ENCODE measurements around the gene PPA2.

PPA2 gene

DNA sequence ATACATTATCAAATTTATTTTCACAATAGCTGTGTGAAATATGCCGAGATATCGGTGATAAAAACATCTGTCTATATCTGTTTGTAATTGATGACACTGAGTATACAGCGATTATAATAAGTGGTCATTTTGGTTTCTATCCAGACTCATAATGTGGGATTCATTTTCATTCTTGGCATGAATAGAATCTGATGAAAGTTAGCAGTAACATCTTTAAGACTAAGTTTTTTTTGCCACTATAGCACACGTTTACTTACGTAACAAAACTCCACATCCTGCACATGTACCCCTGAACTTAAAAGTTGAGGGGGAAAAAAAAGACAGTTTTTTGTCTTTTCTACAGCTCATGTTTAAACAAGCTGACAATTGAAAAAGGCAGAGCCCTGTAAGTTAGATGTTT is 86.4 kb downstream of the PPA2 start:
- no peak for DNase-seq

DNA sequence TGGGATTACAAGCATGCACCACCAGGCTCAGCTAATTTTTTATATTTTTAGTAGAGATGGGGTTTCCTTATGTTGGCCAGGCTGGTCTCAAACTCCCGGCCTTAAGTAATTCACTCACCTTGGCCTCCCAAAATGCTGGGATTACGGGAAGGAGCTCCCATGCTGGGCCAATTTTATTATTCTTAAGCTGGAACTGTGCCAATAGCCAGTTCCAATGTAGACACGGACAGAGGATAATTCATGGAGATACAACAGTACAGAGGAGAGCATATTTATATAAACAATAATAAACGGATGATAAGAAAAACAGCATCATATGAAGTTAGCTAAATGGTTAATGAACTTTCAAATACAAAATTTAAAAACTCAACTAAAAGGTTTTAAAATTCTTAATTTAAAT is 87.8 kb downstream of the PPA2 start:
- no peak for DNase-seq

GRCh38 chr4:105374071-105374470 is 99.8 kb downstream of the PPA2 start:
- DNase-seq: no peak

GRCh38 chr4:105373324-105373723 is 100.5 kb downstream of the PPA2 start:
- DNase-seq: no peak

DNA sequence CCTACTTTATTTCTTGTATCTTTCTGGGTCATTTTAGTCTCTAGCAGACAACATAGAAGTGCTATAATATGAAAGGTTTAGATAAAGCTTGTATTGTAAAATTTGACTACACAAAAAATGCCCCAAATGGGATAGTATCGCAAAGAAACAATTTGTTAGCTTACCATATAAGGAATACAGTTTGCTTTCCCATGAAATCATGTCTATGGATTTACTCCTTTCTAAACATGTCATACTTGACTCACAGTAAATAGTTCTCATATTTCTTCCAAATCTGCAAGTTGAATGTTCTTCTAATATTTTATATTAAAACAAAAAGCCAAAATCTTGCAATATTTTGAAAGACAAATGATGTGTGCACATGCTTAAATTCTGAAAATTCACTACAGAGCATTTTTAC is 103.9 kb downstream of the PPA2 start:
- DNase-seq: no peak

GRCh38 chr4:105361053-105361452 is 112.8 kb downstream of the PPA2 start:
- no peak for DNase-seq

GRCh38 chr4:105357258-105357980 is 116.4 kb downstream of the PPA2 start:
- DNase-seq: no peak

GRCh38 chr4:105356194-105356593 is 117.7 kb downstream of the PPA2 start:
- DNase-seq: no peak

DNA sequence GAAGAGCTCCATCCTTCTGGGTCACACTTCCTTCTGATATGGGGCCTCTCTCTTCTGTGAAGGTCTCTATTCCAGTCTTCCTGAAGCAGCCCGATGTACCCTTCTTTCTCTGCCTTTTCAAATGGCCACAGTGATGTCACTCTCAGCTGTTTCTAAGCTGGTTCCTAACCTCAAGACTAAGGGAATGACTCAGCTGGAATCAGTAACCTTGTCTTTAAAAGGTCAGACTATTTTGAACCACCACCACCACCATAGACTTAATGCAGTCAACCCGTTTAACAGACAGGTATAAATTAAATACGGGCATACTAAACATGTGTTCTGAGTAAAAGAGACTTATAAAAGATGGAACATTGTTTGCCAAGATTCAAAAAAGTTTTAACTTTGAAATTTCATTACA is 121.0 kb downstream of the PPA2 start:
- no peak for DNase-seq

DNA sequence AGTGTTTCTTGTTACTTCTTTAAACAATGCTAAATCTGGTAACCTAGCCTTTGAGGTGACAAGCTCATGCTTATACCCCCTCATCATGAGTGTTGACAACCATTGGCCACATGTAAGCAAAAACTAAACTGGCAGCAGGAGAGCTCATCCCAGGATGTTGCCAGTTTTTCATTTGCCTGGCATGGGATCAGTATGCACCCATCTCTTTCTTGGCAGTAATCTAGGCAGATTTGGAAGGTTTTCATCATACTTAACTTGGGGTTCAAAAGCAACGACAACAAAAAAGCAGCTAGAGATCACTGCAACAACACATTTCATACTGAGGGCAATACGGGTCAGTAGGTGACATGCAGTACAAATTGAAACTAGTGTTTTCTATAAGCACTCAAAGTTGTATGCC is 122.0 kb downstream of the PPA2 start:
- no peak for DNase-seq

DNA sequence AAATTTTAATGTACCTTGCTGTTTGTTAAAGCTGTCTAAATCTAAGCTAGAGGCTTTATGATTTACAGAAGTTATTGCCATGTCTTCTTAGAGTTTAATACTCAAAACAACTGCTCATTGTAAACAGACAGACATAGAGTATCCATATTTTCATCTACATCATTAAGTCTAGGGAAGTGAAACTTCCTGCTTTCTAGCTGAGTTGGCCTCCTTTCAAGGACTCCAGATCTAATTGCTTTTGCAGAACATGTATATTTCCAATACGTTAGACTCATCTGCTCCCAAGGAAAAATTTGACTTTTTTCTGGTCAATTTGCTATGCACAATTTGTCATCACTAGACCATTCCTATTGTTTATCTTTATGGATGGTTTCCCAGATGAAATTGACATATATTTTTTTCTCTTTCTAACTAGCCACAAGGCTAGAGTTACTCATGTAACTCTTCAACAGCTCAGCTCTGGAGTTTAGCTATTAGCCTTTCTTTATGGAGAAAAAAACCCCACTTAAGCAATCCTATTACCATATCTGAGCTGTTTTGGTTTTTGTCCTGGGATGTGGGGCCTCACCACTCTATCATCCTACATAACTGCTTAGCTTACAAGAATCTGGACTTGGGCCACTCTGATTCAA is 122.9 kb downstream of the PPA2 start:
- DNase-seq: no peak

DNA sequence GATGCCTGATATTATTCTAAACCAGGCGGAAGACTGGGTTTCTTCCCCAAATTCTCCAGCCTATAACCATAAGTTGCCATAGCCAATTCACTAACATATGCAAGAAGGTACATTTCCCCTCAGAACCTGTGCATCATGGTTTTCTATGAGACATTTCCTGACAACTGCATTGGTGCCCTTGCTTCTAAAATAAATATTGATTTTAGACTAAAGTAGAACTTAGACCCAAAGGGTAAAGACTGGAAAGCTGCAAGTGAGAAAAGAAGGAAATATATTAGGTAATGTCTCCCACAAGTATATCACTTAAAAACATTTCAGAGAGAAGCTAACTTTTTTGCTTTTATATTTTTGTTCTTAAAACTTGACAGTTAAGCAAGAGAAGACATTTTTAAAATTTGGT is 125.1 kb downstream of the PPA2 start:
- DNase-seq: no peak

GRCh38 chr4:105346869-105347268 is 127.0 kb downstream of the PPA2 start:
- no peak for DNase-seq

- no peak for DNase-seq
Observed at GRCh38 chr4:105345838-105346237, 128.0 kb downstream of the PPA2 start.

DNA sequence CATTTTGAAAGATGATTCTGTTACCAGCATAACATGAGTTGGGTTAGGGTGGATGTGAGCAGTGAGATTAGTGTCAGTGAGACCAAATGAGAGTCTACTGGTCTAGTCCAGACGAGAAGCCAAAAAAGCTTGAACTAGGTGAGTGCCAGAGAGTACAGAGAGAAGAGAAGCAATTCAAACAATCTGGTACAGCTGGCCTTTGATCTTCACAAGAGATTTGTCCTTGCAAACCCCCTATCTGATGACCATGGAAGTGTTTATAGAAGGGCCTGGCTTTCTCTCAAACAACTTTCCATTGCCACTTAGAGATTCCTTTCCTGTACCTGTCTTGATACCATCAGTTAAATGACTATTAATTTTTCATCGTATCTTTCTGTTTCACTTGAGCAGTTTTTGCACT is 128.5 kb downstream of the PPA2 start:
- DNase-seq: no peak

DNA sequence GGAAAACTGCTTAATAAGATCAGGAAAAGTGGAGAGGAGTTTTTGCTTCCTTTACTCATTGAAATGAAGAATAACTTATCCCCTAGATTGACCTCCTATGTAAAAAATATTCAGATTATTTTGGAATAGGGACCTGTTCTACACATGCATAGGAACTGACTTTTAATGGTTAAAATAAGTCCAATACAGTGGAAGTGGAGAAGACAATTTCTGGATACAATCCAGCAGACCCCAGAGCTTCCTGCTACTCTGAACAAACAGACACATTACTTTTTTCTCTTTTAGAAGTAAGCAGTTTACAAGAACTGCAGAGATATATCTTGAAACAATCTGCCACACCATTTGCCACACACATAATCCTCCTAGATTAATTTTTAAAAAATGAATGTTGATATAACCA is 129.7 kb downstream of the PPA2 start:
- DNase-seq: no peak

- no peak for DNase-seq
Observed at GRCh38 chr4:105343146-105343931, 130.5 kb downstream of the PPA2 start.

- no peak for DNase-seq
Observed at GRCh38 chr4:105329081-105329480, 144.8 kb downstream of the PPA2 start.

- no peak for DNase-seq
Observed at GRCh38 chr4:105327956-105328355, 145.9 kb downstream of the PPA2 start.

GRCh38 chr4:105327222-105327621 is 146.6 kb downstream of the PPA2 start:
- DNase-seq: no peak
